K562 (cell line): ENCODE measurements around the gene CLK3. TPM values are rescaled to one million over a fixed set of nuclear protein-coding genes. Genes with fewer than 3 reads are reported as not detected.

Source experiments
- ATAC-seq: fragments of 200-7000 bp; cut with Tn5 transposase; 3 replicates; pipeline ENCODE4 v1.9.1; 2020; ENCODE audit warnings: moderate library complexity
- BruUV-seq: library from RNA; stranded (reverse); fragments of 400-500 nt; replicated peaks from 2 replicates; lab custom pipeline; 2021; lab: Mats Ljungman, UMichigan
- CTCF ChIA-PET: fragments of 300-600 bp; formaldehyde crosslinking; extraction: SDS; loops from one replicate; lab custom pipeline; 2021; ENCODE audit warnings: low intra/inter-chr PET ratio; lab: Yijun Ruan, JAX
- POLR2A ChIA-PET: fragments of 300-600, 350-650 bp; sonication (Branson Sonifier 250); formaldehyde crosslinking; extraction: SDS; loops from one replicate; lab custom pipeline; 2021; ENCODE audit warnings: antibody characterized with exemption, inconsistent platforms; lab: Yijun Ruan, JAX
- DNase-seq, 4 experiments: peaks; one replicate each; pipeline versions ENCODE4 v3.0.0 to v3.0.0-alpha.2; 2011 to 2018; ENCODE audit warnings: low spot score in 3 of 4, mixed read lengths in 3 of 4; ENCODE audit errors: extremely low read depth in 1 of 4
- FAIRE-seq: peaks from 2 replicates; lab custom pipeline; 2011; peaks lifted over from hg19 to GRCh38; lab: Jason Lieb, UNC
- H2AFZ ChIP-seq: 2 replicates; pipeline ENCODE4 v1.6.0; 2011; ENCODE audit warnings: low read depth, low read length, control low read depth, inconsistent platforms
- H3K27ac ChIP-seq: fragments of 200-600 bp; 3 replicates; pipeline ENCODE4 v1.8.0; 2011; ENCODE audit warnings: low read depth, mild to moderate bottlenecking, control low read depth, inconsistent platforms, low read length, moderate library complexity, mixed read lengths; ENCODE audit errors: extremely low read depth
- H3K27me3 ChIP-seq, 2 experiments: fragments of 300-600 bp in 1 of 2; 2 replicates in 1 of 2; 3 replicates in 1 of 2; pipeline versions ENCODE4 v1.6.0 to v1.8.0; 2011; ENCODE audit warnings: inconsistent platforms in 2 of 2, low read length in 2 of 2, mild to moderate bottlenecking in 1 of 2, mixed read lengths in 1 of 2, moderate library complexity in 1 of 2; ENCODE audit not compliant: control insufficient read depth in 2 of 2, insufficient read depth in 2 of 2
- H3K36me3 ChIP-seq: fragments of 300-600 bp; 3 replicates; pipeline ENCODE4 v1.8.0; 2011; ENCODE audit warnings: mild to moderate bottlenecking, low read length, inconsistent platforms; ENCODE audit not compliant: control insufficient read depth, insufficient read depth
- H3K4me1 ChIP-seq, 2 experiments: fragments of 200-600 bp in 1 of 2; replicated peaks in 1 of 2; 2 replicates in 1 of 2; 3 replicates in 1 of 2; pipeline versions ENCODE4 v1.5.1 to v1.8.0; 2011; ENCODE audit warnings: inconsistent platforms in 2 of 2, low read length in 2 of 2, mild to moderate bottlenecking in 1 of 2, mixed read lengths in 1 of 2, moderate library complexity in 1 of 2; ENCODE audit not compliant: control insufficient read depth in 2 of 2, insufficient read depth in 2 of 2
- H3K4me2 ChIP-seq: 2 replicates; pipeline ENCODE4 v1.6.1; 2011; ENCODE audit warnings: low read length, control low read depth, inconsistent platforms, mixed read lengths; ENCODE audit not compliant: insufficient read depth
- H3K4me3 ChIP-seq: fragments of 200-600 bp; sonication (generic), shearing (Covaris generic); 2 replicates; pipeline ENCODE4 v1.5.1; 2016; ENCODE audit warnings: control low read depth, inconsistent platforms
- H3K79me2 ChIP-seq: fragments of 200-600 bp; 3 replicates; pipeline ENCODE4 v1.8.0; 2011; ENCODE audit warnings: low read length, inconsistent platforms; ENCODE audit not compliant: control insufficient read depth, insufficient read depth
- H3K9ac ChIP-seq, 2 experiments: 2 replicates each; pipeline versions ENCODE4 v1.6.0 to v1.6.1; 2011; ENCODE audit warnings: low read depth in 2 of 2, low read length in 2 of 2, control low read depth in 1 of 2, inconsistent platforms in 1 of 2, mild to moderate bottlenecking in 1 of 2, mixed read lengths in 1 of 2; ENCODE audit not compliant: insufficient read depth in 1 of 2
- H3K9me1 ChIP-seq: one replicate; pipeline ENCODE4 v1.6.0; 2011; ENCODE audit warnings: inconsistent platforms, mild to moderate bottlenecking, low read length, moderate library complexity; ENCODE audit not compliant: control insufficient read depth, insufficient read depth
- H3K9me3 ChIP-seq: replicated peaks from 2 replicates; pipeline ENCODE4 v1.5.1; 2011; ENCODE audit warnings: low read depth, low read length, inconsistent platforms; ENCODE audit not compliant: control insufficient read depth, insufficient read depth
- H4K20me1 ChIP-seq: replicated peaks from 2 replicates; pipeline ENCODE4 v1.6.1; 2011; ENCODE audit warnings: low read length, inconsistent platforms, mixed read lengths; ENCODE audit not compliant: control insufficient read depth, insufficient read depth
- CBX3 ChIP-seq, 2 experiments: IDR thresholded peaks; 1 replicate in 1 of 2; 2 replicates in 1 of 2; pipeline ENCODE4 v1.6.1; 2012; ENCODE audit warnings: inconsistent platforms in 2 of 2, low read length in 2 of 2, borderline replicate concordance in 1 of 2, control low read depth in 1 of 2
- CHCHD3 ChIP-seq: fragments of 250-450 bp; sonication (Bioruptor Pico); IDR thresholded peaks from 2 replicates; pipeline ENCODE4 v2.1.2; 2022; ENCODE audit warnings: mild to moderate bottlenecking
- CHD1 ChIP-seq: fragments of 200-600 bp; sonication (generic); IDR thresholded peaks from one replicate; pipeline ENCODE4 v1.6.1; 2012; ENCODE audit warnings: mild to moderate bottlenecking, moderate library complexity, low read length, inconsistent platforms
- CHD4 ChIP-seq: fragments of 200-600 bp; sonication (generic); IDR thresholded peaks from 3 replicates; pipeline ENCODE4 v1.6.1; 2012; ENCODE audit warnings: low read depth, mild to moderate bottlenecking, mixed read lengths, low read length, inconsistent platforms; ENCODE audit not compliant: insufficient read depth, insufficient replicate concordance, poor library complexity, severe bottlenecking
- FOXP1 ChIP-seq: sonication (generic); formaldehyde crosslinking; IDR thresholded peaks from 2 replicates; pipeline ENCODE4 v1.8.0; 2022; ENCODE audit warnings: mild to moderate bottlenecking, missing genetic modification reagents
- HLTF ChIP-seq: fragments of 450-650 bp; IDR thresholded peaks from 2 replicates; pipeline ENCODE4 v1.6.1; 2016
- KDM1A ChIP-seq, 2 experiments: fragments of 450-650 bp; IDR thresholded peaks; 2 replicates each; pipeline ENCODE4 v1.6.1; 2016; ENCODE audit warnings: mild to moderate bottlenecking in 2 of 2
- MAFF ChIP-seq: IDR thresholded peaks from 2 replicates; pipeline ENCODE4 v1.6.1; 2012; ENCODE audit warnings: low read length, improper control_type of control experiment
- MYC ChIP-seq, 2 experiments: fragments of 250-450 bp in 1 of 2; sonication (Bioruptor Pico) in 1 of 2; IDR thresholded peaks; 2 replicates each; pipeline versions ENCODE4 v1.5.1 to v1.6.1; 2012 to 2021; ENCODE audit warnings: low read depth in 2 of 2, borderline replicate concordance in 1 of 2, improper control_type of control experiment in 1 of 2, low read length in 1 of 2, mild to moderate bottlenecking in 1 of 2, moderate library complexity in 1 of 2
- NBN ChIP-seq: fragments of 450-650 bp; IDR thresholded peaks from 2 replicates; pipeline ENCODE4 v1.6.1; 2016; ENCODE audit warnings: low read depth, mild to moderate bottlenecking
- NR2F6 ChIP-seq: fragments of 450-650 bp; formaldehyde crosslinking; IDR thresholded peaks from 2 replicates; pipeline ENCODE4 v1.4.0; 2020; ENCODE audit warnings: mild to moderate bottlenecking
- POLR2A ChIP-seq: fragments of 450-650 bp; conservative IDR thresholded peaks from 2 replicates; pipeline ENCODE4 v1.6.1; 2016
- SIN3A ChIP-seq, 2 experiments: fragments of 150-350 bp in 1 of 2; IDR thresholded peaks; 2 replicates each; pipeline ENCODE4 v1.6.1; 2011 to 2016; ENCODE audit warnings: borderline replicate concordance in 2 of 2, low read depth in 2 of 2, low read length in 2 of 2, mild to moderate bottlenecking in 2 of 2, moderate library complexity in 2 of 2; ENCODE audit not compliant: control insufficient read depth in 1 of 2
- ZNF3 ChIP-seq: fragments of 250-450 bp; sonication (Bioruptor Pico); IDR thresholded peaks from 2 replicates; pipeline ENCODE4 v1.5.0; 2021; ENCODE audit warnings: mild to moderate bottlenecking, moderate library complexity
- ZNF324 ChIP-seq: fragments of 250-450 bp; sonication (Bioruptor Pico); IDR thresholded peaks from 2 replicates; pipeline ENCODE4 v1.4.0; 2020; ENCODE audit warnings: mild to moderate bottlenecking
- WGBS: fragments of 100-300 bp; shearing (Covaris generic); methylation state at CpG from one replicate; pipeline ENCODE4 v1.1.6; 2016; ENCODE audit warnings: low coverage, mixed read lengths; ENCODE audit not compliant: insufficient coverage; ENCODE audit errors: missing lambda C conversion rate; 5-methylcytosine and 5-hydroxymethylcytosine counted together
- in situ Hi-C: fragments of 300-500 bp; cut with MboI; formaldehyde crosslinking; loops from 4 replicates; pipeline ENCODE4 v1.15.0; 2018; ENCODE audit warnings: inconsistent platforms, mixed read lengths
- intact Hi-C: fragments of 100-400 bp; cut with micrococcal nuclease; formaldehyde crosslinking; loops from 2 replicates; pipeline ENCODE4 v1.14.2; 2022
- polyA plus RNA-seq, 8 experiments: library from polyadenylated mRNA; depleted of rRNA in 4 of 8; stranded (reverse) in 5 of 8; unstranded in 3 of 8; fragments of >200 nt; fragmentation: Nextera tagmentation in 2 of 8; fragmentation: Illumina TruSeq in 1 of 8; extraction: Ambion mirVana in 2 of 8; extraction: Trizol in 1 of 8; gene quantifications; 2 replicates each; pipeline versions ENCODE4 v1.2.1 to v1.2.3, GENCODE V29; 2011 to 2014; ENCODE audit warnings: inconsistent platforms in 1 of 8, missing spikeins in 1 of 8
- total RNA-seq, 7 experiments: library from RNA; depleted of rRNA in 6 of 7; stranded (reverse); fragments of >200 nt in 6 of 7; fragmentation: Illumina TruSeq in 2 of 7; extraction: Trizol in 2 of 7; gene quantifications; 2 replicates each; pipeline versions ENCODE4 v1.2.1 to v1.2.3, GENCODE V29; 2011 to 2021; ENCODE audit warnings: low replicate concordance in 1 of 7
- TF ChIP-seq, protein P1 (sequence below), 2 experiments: IDR thresholded peaks; 2 replicates each; pipeline ENCODE4 v1.6.1; 2011; ENCODE audit warnings: borderline replicate concordance in 1 of 2, control low read depth in 1 of 2, low read depth in 1 of 2, low read length in 1 of 2, mild to moderate bottlenecking in 1 of 2, mixed read lengths in 1 of 2, moderate library complexity in 1 of 2; ENCODE audit not compliant: insufficient read depth in 1 of 2, insufficient read length in 1 of 2, poor library complexity in 1 of 2, severe bottlenecking in 1 of 2; ENCODE audit errors: extremely low read depth in 1 of 2
- TF ChIP-seq, protein P2 (sequence below): sonication (generic); formaldehyde crosslinking; IDR thresholded peaks from 2 replicates; pipeline ENCODE4 v1.8.1; 2023; ENCODE audit warnings: mild to moderate bottlenecking, missing genetic modification reagents

Gene CLK3
- total and polyA plus RNA-seq, 9 of the 15 experiments (the other 6 are each of a cell fraction or from before 2014, with no cell fraction given): 1.2 to 95.2 (median 51.7) TPM

DNA sequence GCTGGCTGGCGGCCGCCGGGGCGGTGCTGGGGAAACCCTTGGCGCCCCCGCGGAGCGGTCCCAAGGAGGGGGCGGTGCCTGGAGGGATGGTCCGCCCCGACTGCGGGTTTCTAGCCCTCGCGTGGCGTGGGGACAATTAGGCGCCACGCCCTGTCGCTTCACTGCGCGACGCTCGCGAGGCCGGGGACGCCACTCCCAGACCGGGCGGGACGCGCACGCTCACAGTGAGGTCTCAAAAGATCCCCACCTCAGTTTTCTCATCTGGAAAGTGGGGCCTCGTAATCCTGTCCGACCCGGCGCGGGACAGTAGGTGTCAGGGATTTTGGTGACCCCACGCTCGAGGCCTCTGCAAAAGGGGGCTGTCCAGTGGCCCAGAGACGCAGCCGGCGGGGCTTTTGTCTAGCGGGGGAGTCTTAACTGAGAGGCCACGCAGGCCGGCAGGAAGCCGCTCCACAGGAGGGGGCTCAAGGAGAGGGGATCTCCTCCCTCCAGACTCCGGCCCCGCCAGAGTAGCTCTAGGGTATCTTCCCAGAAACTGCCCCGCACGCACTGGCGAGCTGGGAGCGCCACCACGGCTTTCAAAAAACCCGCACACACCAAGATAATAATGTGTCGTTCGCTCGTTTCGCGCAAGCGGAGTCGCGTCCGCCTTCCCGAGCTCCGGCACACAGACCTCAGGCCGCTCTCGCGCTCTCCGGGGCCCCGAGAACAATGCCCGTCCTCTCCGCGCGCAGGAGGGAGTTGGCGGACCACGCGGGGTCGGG lies 710 bp upstream of the CLK3 start:
- in situ Hi-C loops: loop anchor here (5.0 kb wide), 1 partner anchor 68 kb away; no protein-coding TSS in a partner anchor
- TF ChIP-seq CBX3 (IDR thresholded peaks at IDR 0.05; ENCODE audit: borderline replicate concordance in 1 of 2, low read length in 2 of 2) (peak in 1 of 2 experiments; percentile 67; a peak in 1 of 3 replicates), ZNF324 (0 out of 2 replicates have a peak, but pooled peaks have one; percentile 3), CHD1 (peak; percentile 38), FOXP1 (CRISPR knock-in tag) (no peak), NR2F6 (CRISPR knock-in tag) (0 out of 2 replicates have a peak, but pooled peaks have one; percentile 26), POLR2A (no peak), SIN3A (IDR thresholded peaks at IDR 0.05; ENCODE audit: borderline replicate concordance in 2 of 2, control insufficient read depth in 1 of 2, low read depth in 2 of 2, low read length in 2 of 2) (peak; percentile 50 to 77; a peak in 1 of 4 replicates), NBN (0 out of 2 replicates have a peak, but pooled peaks have one; percentile 49), CHCHD3 (no peak), MAFF (no peak), ZNF3 (CRISPR knock-in tag) (no peak), KDM1A (IDR thresholded peaks at IDR 0.05) (peak; percentile 93 to 96), HLTF (no peak), CHD4 (peak; percentile 88), MYC (IDR thresholded peaks at IDR 0.05; ENCODE audit: low read depth, low read length) (no peak; the same call in 1 of the 2 replicates), MYC (CRISPR knock-in tag; IDR thresholded peaks at IDR 0.05; ENCODE audit: borderline replicate concordance, low read depth) (peak; percentile 77; the same call in 1 of the 2 replicates)
- TF ChIP-seq, protein P1, sequence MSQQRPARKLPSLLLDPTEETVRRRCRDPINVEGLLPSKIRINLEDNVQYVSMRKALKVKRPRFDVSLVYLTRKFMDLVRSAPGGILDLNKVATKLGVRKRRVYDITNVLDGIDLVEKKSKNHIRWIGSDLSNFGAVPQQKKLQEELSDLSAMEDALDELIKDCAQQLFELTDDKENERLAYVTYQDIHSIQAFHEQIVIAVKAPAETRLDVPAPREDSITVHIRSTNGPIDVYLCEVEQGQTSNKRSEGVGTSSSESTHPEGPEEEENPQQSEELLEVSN (IDR thresholded peaks at IDR 0.05; ENCODE audit: borderline replicate concordance in 1 of 2, extremely low read depth in 1 of 2, insufficient read depth in 1 of 2, insufficient read length in 1 of 2, low read depth in 1 of 2, low read length in 1 of 2, poor library complexity in 1 of 2, severe bottlenecking in 1 of 2): peak in 1 of 2 experiments; percentile 49
- TF ChIP-seq, protein P2, sequence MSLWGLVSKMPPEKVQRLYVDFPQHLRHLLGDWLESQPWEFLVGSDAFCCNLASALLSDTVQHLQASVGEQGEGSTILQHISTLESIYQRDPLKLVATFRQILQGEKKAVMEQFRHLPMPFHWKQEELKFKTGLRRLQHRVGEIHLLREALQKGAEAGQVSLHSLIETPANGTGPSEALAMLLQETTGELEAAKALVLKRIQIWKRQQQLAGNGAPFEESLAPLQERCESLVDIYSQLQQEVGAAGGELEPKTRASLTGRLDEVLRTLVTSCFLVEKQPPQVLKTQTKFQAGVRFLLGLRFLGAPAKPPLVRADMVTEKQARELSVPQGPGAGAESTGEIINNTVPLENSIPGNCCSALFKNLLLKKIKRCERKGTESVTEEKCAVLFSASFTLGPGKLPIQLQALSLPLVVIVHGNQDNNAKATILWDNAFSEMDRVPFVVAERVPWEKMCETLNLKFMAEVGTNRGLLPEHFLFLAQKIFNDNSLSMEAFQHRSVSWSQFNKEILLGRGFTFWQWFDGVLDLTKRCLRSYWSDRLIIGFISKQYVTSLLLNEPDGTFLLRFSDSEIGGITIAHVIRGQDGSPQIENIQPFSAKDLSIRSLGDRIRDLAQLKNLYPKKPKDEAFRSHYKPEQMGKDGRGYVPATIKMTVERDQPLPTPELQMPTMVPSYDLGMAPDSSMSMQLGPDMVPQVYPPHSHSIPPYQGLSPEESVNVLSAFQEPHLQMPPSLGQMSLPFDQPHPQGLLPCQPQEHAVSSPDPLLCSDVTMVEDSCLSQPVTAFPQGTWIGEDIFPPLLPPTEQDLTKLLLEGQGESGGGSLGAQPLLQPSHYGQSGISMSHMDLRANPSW: no peak; the same call in 1 of the 2 replicates

More for the DNA sequence above, 710 bp upstream of the CLK3 start:
- H3K27ac ChIP-seq: peak overlapping the region; percentile 84
- DNase-seq (peak; percentile 86 to 94 (median 92)), ATAC-seq (peak; percentile 78), FAIRE-seq (peak; percentile 61)
- peak overlapping the region; percentile 96 for H2AFZ ChIP-seq
- peak overlapping the region; percentile 92 for H3K4me2 ChIP-seq
- H3K9me1 ChIP-seq: peaks cover 2% of the 10 kb centered on the region
- intact Hi-C loops: loop anchor here (1.0 to 10.0 kb wide), 5 partner anchors 69 to 620 kb away; partner anchors contain the start of genes PML, STOML1 and UBL7
- H3K27me3 ChIP-seq: no peaks in the 10 kb centered on the region; a peak in 1 of 5 replicates
- peaks cover 50% of the 10 kb centered on the region for H3K79me2 ChIP-seq
- peak overlapping the region; percentile 89 for H3K4me3 ChIP-seq
- peaks cover 28% of the 10 kb centered on the region; the same call in 2 of the 3 replicates for H3K36me3 ChIP-seq
- ChIA-PET CTCF (no interaction called here), POLR2A (interaction anchor here (0.5 to 9.7 kb wide), 10 partner anchors 9 to 233 kb away, joined by 3 to 111 read pairs (median 4); partner anchors contain the start of gene ARID3B)
- H3K9ac ChIP-seq: peak overlapping the region; percentile 91 to 98
- BruUV-seq: TSS peak; percentile 92
- WGBS: 0% methylated on average over 43 of the region's 76 CpGs
- H4K20me1 ChIP-seq: peaks cover 51% of the 10 kb centered on the region
- no peaks in the 10 kb centered on the region for H3K9me3 ChIP-seq
- peaks cover 27 to 50% of the 10 kb centered on the region in 2 experiments for H3K4me1 ChIP-seq
